ENCODE measurements around the gene IL12RB1.
A peak's percentile ranks its signal among the peaks of the same experiment; 100 is the strongest.
"Not testable (repeated sequence)": the region's sequence is repeated elsewhere in the genome, so short reads cannot be mapped to it uniquely, and the experiment has no call there.

The IL12RB1 gene

GRCh38 chr19:18110609-18111232 is 24.0 kb upstream of the IL12RB1 start:
- no peak for DNase-seq

- no peak for DNase-seq
Observed at GRCh38 chr19:18109733-18110608, 23.2 kb upstream of the IL12RB1 start.

GRCh38 chr19:18109341-18109732 is 22.6 kb upstream of the IL12RB1 start:
- no peak for DNase-seq

- no peak for DNase-seq
Observed at GRCh38 chr19:18108897-18109296, 22.2 kb upstream of the IL12RB1 start.

- no peak for DNase-seq
Observed at GRCh38 chr19:18107235-18107634, 20.5 kb upstream of the IL12RB1 start.

GRCh38 chr19:18105259-18105658 is 18.5 kb upstream of the IL12RB1 start:
- DNase-seq, result not testable (repeated sequence)

GRCh38 chr19:18104793-18105131 is 18.0 kb upstream of the IL12RB1 start:
- no peak for DNase-seq

GRCh38 chr19:18102916-18103542 is 16.3 kb upstream of the IL12RB1 start:
- no peak for DNase-seq

GRCh38 chr19:18101268-18101667 is 14.5 kb upstream of the IL12RB1 start:
- no peak for DNase-seq

GRCh38 chr19:18100710-18101109 is 14.0 kb upstream of the IL12RB1 start:
- DNase-seq, result no peak

GRCh38 chr19:18099623-18099995 is 12.9 kb upstream of the IL12RB1 start:
- DNase-seq, result no peak

GRCh38 chr19:18098891-18099622 is 12.3 kb upstream of the IL12RB1 start:
- DNase-seq, result no peak

GRCh38 chr19:18097993-18098890 is 11.5 kb upstream of the IL12RB1 start:
- DNase-seq, result no peak

- DNase-seq, result peak; percentile 54
Observed at GRCh38 chr19:18097217-18097992, 10.7 kb upstream of the IL12RB1 start, which contains the start of gene MAST3. Gene MAST3, plus strand, starts transcription at chr19:18097778. Its CDS starts 15 bp downstream, at chr19:18097793.

GRCh38 chr19:18096258-18096657 is 9.5 kb upstream of the IL12RB1 start:
- no peak for DNase-seq

- peak; percentile 55 for DNase-seq
Observed at GRCh38 chr19:18093439-18094161, 6.9 kb upstream of the IL12RB1 start.

GRCh38 chr19:18091217-18091608 is 4.5 kb upstream of the IL12RB1 start:
- DNase-seq, result no peak

GRCh38 chr19:18090545-18091216 is 3.9 kb upstream of the IL12RB1 start:
- DNase-seq, result no peak

GRCh38 chr19:18089726-18090125 is 3.0 kb upstream of the IL12RB1 start:
- no peak for DNase-seq

- DNase-seq, result peak; percentile 32
Observed at GRCh38 chr19:18089096-18089541, 2.4 kb upstream of the IL12RB1 start.

Data from HCEC 1CT (cell line).